Endothelial cell of umbilical vein (primary cell): ENCODE results near the gene SOSTDC1. TPM values are rescaled to one million over a fixed set of nuclear protein-coding genes. Genes with fewer than 3 reads are reported as not detected.

Experiments used
- BruUV-seq: library from RNA; stranded (reverse); fragments of 400-500 nt; replicated peaks from 2 replicates; lab custom pipeline; 2021; lab: Mats Ljungman, UMichigan
- CTCF ChIA-PET: fragments of 300-600, 350-600 bp; sonication (Branson Sonifier 250); formaldehyde crosslinking; loops from one replicate; lab custom pipeline; 2021; ENCODE audit warnings: antibody characterized with exemption, inconsistent platforms; lab: Charles Lee
- POLR2A ChIA-PET: fragments of 300-600, 350-600 bp; sonication (Branson Sonifier 250); formaldehyde crosslinking; loops from one replicate; lab custom pipeline; 2021; ENCODE audit warnings: antibody characterized with exemption, inconsistent platforms; lab: Charles Lee
- DNase-seq: peaks from one replicate; pipeline ENCODE4 v3.0.0-alpha.2; 2011; ENCODE audit warnings: low read depth, low spot score
- FAIRE-seq: peaks from 2 replicates; lab custom pipeline; 2011; peaks lifted over from hg19 to GRCh38; lab: Jason Lieb, UNC
- H2AFZ ChIP-seq: 2 replicates; pipeline ENCODE4 v1.6.0; 2012; ENCODE audit warnings: low read depth, low read length, control low read depth, inconsistent platforms
- H3K27ac ChIP-seq: 2 replicates; pipeline ENCODE4 v1.5.1; 2011; ENCODE audit warnings: low read depth, mild to moderate bottlenecking, control low read depth, low read length, moderate library complexity; ENCODE audit not compliant: insufficient read depth
- H3K27me3 ChIP-seq, 2 experiments: 2 replicates each; pipeline versions ENCODE4 v1.6.0 to v1.6.1; 2011; ENCODE audit warnings: low read length in 2 of 2, mixed read lengths in 1 of 2; ENCODE audit not compliant: control insufficient read depth in 2 of 2, insufficient read depth in 2 of 2
- H3K36me3 ChIP-seq, 2 experiments: 2 replicates in 1 of 2; 3 replicates in 1 of 2; pipeline ENCODE4 v1.5.1; 2011; ENCODE audit warnings: low read length in 2 of 2, mild to moderate bottlenecking in 1 of 2, moderate library complexity in 1 of 2; ENCODE audit not compliant: control insufficient read depth in 2 of 2, insufficient read depth in 2 of 2; ENCODE audit errors: extremely low read depth in 1 of 2
- H3K4me1 ChIP-seq: 3 replicates; pipeline ENCODE4 v1.5.1; 2011; ENCODE audit warnings: mild to moderate bottlenecking, low read length; ENCODE audit not compliant: control insufficient read depth, insufficient read depth; ENCODE audit errors: extremely low read depth
- H3K4me2 ChIP-seq: 2 replicates; pipeline ENCODE4 v1.6.1; 2011; ENCODE audit warnings: low read length, control low read depth, mixed read lengths; ENCODE audit not compliant: insufficient read depth
- H3K4me3 ChIP-seq, 3 experiments: fragments of 200-600 bp in 1 of 3; sonication (generic), shearing (Covaris generic) in 1 of 3; replicated peaks in 1 of 3; 2 replicates each; pipeline ENCODE4 v1.5.1; 2011 to 2016; ENCODE audit warnings: control low read depth in 3 of 3, low read length in 3 of 3, mild to moderate bottlenecking in 2 of 3, inconsistent platforms in 1 of 3, low read depth in 1 of 3, moderate library complexity in 1 of 3; ENCODE audit not compliant: insufficient read depth in 1 of 3
- H3K79me2 ChIP-seq: 2 replicates; pipeline ENCODE4 v1.6.0; 2012; ENCODE audit warnings: low read length, inconsistent platforms; ENCODE audit not compliant: control insufficient read depth, insufficient read depth
- H3K9ac ChIP-seq: replicated peaks from 2 replicates; pipeline ENCODE3; 2011; ENCODE audit warnings: low read length, control low read depth; ENCODE audit not compliant: insufficient read depth; ENCODE audit errors: extremely low read depth
- H3K9me1 ChIP-seq: replicated peaks from 3 replicates; pipeline ENCODE4 v1.6.0; 2011; ENCODE audit warnings: mild to moderate bottlenecking, low read length; ENCODE audit not compliant: control insufficient read depth, insufficient read depth; ENCODE audit errors: extremely low read depth
- H3K9me3 ChIP-seq: replicated peaks from 2 replicates; pipeline ENCODE4 v1.5.1; 2012; ENCODE audit warnings: low read length, inconsistent platforms; ENCODE audit not compliant: control insufficient read depth, insufficient read depth
- H4K20me1 ChIP-seq: replicated peaks from 2 replicates; pipeline ENCODE3; 2011; ENCODE audit warnings: mild to moderate bottlenecking, low read length; ENCODE audit not compliant: control insufficient read depth, insufficient read depth; ENCODE audit errors: extremely low read depth
- CTCF ChIP-seq, 2 donors: IDR thresholded peaks; 1 replicate in 1 of 2; 2 replicates in 1 of 2; pipeline ENCODE4 v1.5.1; 2011; ENCODE audit warnings: low read length in 2 of 2, mild to moderate bottlenecking in 2 of 2, moderate library complexity in 2 of 2, control low read depth in 1 of 2, inconsistent platforms in 1 of 2, low read depth in 1 of 2; ENCODE audit not compliant: insufficient read depth in 1 of 2; ENCODE audit errors: extremely low read depth in 1 of 2
- EZH2 ChIP-seq: IDR thresholded peaks from 2 replicates; pipeline ENCODE4 v1.6.1; 2012; ENCODE audit warnings: borderline replicate concordance, low read depth, mild to moderate bottlenecking, moderate library complexity, low read length, inconsistent platforms; ENCODE audit not compliant: severe bottlenecking
- FOS ChIP-seq: IDR thresholded peaks from 2 replicates; pipeline ENCODE4 v1.6.1; 2011; ENCODE audit warnings: mild to moderate bottlenecking, low read length, moderate library complexity, borderline replicate concordance; ENCODE audit not compliant: insufficient read depth
- GATA2 ChIP-seq: IDR thresholded peaks from 2 replicates; pipeline ENCODE4 v1.7.0; 2011; ENCODE audit warnings: low read depth, mild to moderate bottlenecking, moderate library complexity, mixed read lengths, low read length; ENCODE audit not compliant: insufficient read length, insufficient read depth
- JUN ChIP-seq: IDR thresholded peaks from 2 replicates; pipeline ENCODE4 v1.6.1; 2011; ENCODE audit warnings: borderline replicate concordance, low read depth; ENCODE audit not compliant: insufficient read length, insufficient read depth
- MAX ChIP-seq: IDR thresholded peaks from 2 replicates; pipeline ENCODE4 v1.6.1; 2011; ENCODE audit not compliant: insufficient read depth, insufficient read length
- MYC ChIP-seq: IDR thresholded peaks from one replicate; pipeline ENCODE4 v1.6.1; 2011; ENCODE audit warnings: mild to moderate bottlenecking, low read depth, low read length
- POLR2A ChIP-seq: IDR thresholded peaks from 2 replicates; pipeline ENCODE4 v1.6.1; 2012; ENCODE audit warnings: low read depth, mild to moderate bottlenecking, control low read depth, low read length
- POLR2AphosphoS5 ChIP-seq: IDR thresholded peaks from 2 replicates; pipeline ENCODE4 v1.6.1; 2012; ENCODE audit warnings: low read depth, mild to moderate bottlenecking, control low read depth, low read length, moderate library complexity; ENCODE audit not compliant: insufficient read depth
- dilution Hi-C: fragments of 300-500 bp; cut with MboI; formaldehyde crosslinking; loops from one replicate; pipeline ENCODE4 v1.15.0; 2019; ENCODE audit warnings: low sequenced_read_pairs; ENCODE audit not compliant: extremely low pct_ligation_motif_present
- intact Hi-C: fragments of 100-400 bp; cut with micrococcal nuclease; formaldehyde crosslinking; loops from one replicate; pipeline ENCODE4 v1.10.0; 2022
- polyA plus RNA-seq, 4 experiments: library from polyadenylated mRNA; depleted of rRNA in 3 of 4; stranded (reverse) in 3 of 4; unstranded in 1 of 4; fragments of >200 nt; gene quantifications; 2 replicates each; pipeline versions ENCODE4 v1.2.1 to v1.2.3, GENCODE V29; 2011 to 2012; ENCODE audit warnings: missing spikeins in 1 of 4
- total RNA-seq: library from RNA; stranded (reverse); gene quantifications from 2 replicates; pipeline ENCODE4 v1.2.3, GENCODE V29; 2021

The SOSTDC1 gene
- total and polyA plus RNA-seq, 2 donors (not counting 3 experiments of a cell fraction or from before 2014, with no cell fraction given) = not detected

DNA sequence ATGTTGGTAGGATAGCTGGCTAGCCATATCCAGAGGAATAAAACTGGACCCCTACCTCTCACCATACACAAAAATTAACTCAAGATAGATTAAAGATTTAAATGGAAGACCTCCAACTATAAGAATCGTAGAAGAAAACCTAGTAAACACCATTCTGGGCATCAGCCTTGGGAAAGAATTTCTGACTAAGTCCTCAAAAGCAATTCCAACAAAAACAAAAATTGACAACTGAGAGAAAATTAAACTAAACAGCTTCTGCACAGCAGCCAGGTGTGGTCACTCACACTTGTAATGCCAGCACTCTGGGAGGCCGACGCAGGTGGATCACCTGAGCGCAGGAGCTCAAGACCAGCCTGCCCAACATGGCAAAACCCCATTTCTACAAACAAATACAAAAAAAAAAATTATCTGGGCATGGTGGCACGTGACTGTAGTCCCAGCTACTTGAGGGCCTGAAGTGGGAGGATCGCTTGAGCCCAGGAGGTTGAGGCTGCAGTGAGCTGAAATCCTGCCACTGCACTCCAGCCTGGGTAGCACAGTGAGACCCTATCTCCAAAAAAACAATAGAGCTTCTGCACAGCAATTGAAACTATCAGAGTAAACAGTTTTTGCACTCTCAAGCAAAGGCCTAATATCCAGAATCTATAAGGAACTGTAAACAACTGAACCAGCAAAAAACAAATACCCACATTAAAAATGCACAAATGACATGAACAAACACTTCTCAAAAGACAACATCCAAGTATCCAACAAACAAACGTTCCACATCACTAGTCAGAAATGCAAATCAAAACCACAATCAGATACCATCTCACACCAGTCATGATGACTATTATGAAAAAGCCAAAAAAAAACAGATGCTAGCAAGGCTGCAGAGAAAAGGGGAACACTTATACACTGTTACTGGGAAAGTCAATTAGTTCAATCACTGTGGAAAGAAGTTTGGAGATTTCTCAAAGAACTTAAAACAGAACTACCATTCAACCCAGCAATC, 49.0 kb downstream of the SOSTDC1 start:
- intact Hi-C loops = no loop called here
- DNase-seq (no peak), FAIRE-seq (peak; percentile 56)
- BruUV-seq = no TSS peak
- Histone ChIP-seq H3K36me3 (no peaks in the 10 kb centered on the region), H3K27me3 (no peaks in the 10 kb centered on the region), H3K9ac (no peak overlapping the region), H3K4me3 (no peak overlapping the region), H3K27ac (no peak overlapping the region), H3K9me3 (no peaks in the 10 kb centered on the region), H3K9me1 (no peaks in the 10 kb centered on the region), H3K79me2 (no peaks in the 10 kb centered on the region), H3K4me1 (peaks cover 7% of the 10 kb centered on the region), H2AFZ (no peak overlapping the region), H3K4me2 (no peak overlapping the region), H4K20me1 (no peaks in the 10 kb centered on the region)
- TF ChIP-seq MAX = no peak
- TF ChIP-seq GATA2 = no peak
- TF ChIP-seq POLR2A = no peak
- no peak for TF ChIP-seq EZH2
- TF ChIP-seq POLR2AphosphoS5 = no peak
- no peak for TF ChIP-seq JUN
- no peak for TF ChIP-seq FOS
- no peak for TF ChIP-seq CTCF (IDR thresholded peaks at IDR 0.05; ENCODE audit: extremely low read depth in 1 of 2, insufficient read depth in 1 of 2, low read depth in 1 of 2, low read length in 2 of 2)
- no peak for TF ChIP-seq MYC
- POLR2A ChIA-PET = no interaction called here
- CTCF ChIA-PET = no interaction called here
- dilution Hi-C loops = no loop called here
